GM21737 (cell line): Measurements from ENCODE around the gene SLC26A8.
"Not testable (repeated sequence)": the region's sequence is repeated elsewhere in the genome, so short reads cannot be mapped to it uniquely, and the experiment has no call there.

Experiments
- ATAC-seq: cut with Tn5 transposase; IDR thresholded peaks from one replicate; pipeline ENCODE4 v1.9.1; 2021; ENCODE audit warnings: mild to moderate bottlenecking, moderate library complexity; ENCODE audit not compliant: unreplicated experiment

Gene SLC26A8

DNA sequence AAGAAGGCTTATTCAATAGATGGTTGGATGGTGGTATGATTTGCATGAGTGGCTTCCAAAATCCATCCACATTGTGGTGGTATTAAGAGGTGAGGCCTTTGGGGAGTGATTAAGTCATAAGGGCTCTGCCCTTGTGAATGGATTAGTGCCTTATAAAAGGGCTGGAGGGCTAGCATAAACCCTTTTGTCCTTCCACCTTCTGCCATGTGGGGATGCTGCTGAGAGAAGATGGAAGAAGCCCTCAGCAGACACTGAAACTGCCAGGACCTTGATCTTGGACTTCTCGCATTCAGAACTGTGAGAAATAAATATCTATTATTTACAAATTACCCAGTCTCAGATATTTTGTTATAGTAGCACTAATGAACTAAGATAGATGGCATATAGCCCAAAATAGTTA lies 75.7 kb downstream of the SLC26A8 start:
- no peak for ATAC-seq

DNA sequence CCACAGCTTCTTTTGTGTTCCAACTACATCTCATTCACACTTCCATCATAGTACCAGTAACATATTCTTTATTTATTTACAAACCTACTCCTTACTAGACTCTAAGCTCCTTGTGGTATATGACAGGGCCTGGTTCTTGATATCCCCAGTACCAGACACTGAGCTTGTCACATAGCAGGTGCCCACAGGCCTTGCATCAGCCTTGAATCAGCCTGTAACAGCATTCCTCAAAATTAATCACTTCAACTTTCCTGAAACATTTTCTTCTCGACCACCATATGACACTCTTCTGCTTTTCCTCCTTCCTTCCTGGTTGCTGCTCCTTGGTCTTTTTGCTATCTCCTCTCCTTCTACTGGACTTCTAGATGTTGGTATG lies 78.8 kb downstream of the SLC26A8 start:
- no peak for ATAC-seq

DNA sequence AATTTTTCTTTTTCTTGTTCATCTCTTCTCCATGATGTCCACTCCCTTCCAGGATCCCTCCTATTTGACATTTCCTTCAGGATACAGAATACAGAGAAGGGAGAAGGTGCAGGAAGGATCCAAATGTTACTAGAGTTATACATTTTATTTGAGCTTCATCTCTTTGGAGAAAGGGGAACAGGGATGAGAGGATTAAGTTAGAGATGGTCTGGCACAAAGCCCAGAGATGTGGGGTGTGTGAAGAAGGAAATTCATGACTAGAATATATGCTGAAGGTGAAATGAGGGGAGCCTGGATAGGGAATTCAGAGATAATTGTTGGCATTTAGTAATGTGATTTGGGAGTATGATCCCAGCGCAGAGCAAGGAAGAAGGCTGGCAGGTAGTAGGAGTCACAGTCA lies 81.1 kb downstream of the SLC26A8 start:
- no peak for ATAC-seq

DNA sequence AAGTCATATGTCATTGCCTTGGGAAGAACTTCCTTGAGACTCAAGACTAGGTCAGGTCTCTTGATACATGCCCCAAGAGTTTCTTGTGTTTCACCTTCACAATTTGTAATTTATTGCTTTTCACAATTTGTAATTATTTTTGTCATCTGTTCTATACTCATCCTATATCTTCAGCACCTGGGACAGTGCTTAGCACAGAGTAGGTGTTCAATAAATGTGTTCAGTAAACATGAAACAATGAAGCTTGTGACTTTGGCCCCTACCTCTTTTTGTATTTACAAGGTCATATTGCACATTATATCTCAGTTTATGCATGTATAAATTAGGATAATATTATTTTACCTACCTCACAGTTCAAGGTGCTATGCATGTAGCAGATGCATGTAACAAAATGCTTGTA lies 82.1 kb downstream of the SLC26A8 start:
- ATAC-seq = no peak

DNA sequence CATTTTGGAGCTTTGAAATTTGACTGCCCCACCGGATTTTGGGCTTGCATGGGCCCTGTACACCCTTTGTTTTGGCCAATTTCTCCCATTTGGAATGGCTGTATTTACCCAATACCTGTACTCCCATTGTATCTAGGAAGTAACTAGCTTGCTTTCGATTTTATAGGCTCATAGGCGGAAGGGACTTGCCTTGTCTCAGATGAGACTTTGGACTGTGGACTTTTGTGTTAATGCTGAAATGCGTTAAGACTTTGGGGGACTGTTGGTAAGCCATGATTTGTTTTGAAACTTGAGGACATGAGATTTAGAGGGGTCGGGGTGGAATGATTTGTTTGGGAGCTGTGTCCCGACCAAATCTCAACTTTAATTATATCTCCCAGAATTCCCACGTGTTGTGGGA lies 83.3 kb downstream of the SLC26A8 start:
- ATAC-seq = not testable (repeated sequence)

DNA sequence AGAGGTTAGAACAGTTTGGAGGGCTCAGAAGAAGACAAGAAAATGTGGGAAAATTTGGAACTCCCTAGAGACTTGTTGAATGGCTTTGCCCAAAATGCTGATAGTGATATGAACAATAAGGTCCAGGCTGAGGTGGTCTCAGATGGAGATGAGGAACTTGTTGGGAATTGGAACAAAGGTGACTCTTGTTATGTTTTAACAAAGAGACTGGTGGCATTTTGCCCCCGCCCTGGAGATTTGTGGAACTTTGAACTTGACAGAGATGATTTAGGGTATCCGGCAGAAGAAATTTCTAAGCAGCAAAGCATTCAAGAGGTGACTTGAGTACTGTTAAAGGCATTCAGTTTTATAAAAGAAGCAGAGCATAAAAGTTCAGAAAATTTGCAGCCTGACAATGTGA lies 84.4 kb downstream of the SLC26A8 start:
- not testable (repeated sequence) for ATAC-seq

DNA sequence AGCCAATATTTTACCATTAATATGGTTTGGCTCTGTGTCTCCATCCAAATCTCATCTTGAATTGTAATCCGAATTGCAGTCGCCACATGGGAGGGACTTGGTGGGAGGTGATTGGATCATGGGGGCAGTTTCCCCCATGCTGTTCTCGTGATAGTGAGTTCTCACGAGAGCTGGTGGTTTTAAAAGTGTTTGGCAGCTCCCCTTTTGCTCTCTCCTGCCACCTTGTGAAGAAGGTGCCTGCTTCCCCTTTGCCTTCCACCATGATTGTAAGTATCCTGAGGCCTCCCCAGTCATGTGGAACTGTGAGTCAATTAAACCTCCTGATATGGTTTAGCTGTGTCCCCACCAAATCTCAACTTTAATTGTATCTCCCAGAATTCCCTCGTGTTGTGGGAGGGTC lies 85.2 kb downstream of the SLC26A8 start:
- not testable (repeated sequence) for ATAC-seq

DNA sequence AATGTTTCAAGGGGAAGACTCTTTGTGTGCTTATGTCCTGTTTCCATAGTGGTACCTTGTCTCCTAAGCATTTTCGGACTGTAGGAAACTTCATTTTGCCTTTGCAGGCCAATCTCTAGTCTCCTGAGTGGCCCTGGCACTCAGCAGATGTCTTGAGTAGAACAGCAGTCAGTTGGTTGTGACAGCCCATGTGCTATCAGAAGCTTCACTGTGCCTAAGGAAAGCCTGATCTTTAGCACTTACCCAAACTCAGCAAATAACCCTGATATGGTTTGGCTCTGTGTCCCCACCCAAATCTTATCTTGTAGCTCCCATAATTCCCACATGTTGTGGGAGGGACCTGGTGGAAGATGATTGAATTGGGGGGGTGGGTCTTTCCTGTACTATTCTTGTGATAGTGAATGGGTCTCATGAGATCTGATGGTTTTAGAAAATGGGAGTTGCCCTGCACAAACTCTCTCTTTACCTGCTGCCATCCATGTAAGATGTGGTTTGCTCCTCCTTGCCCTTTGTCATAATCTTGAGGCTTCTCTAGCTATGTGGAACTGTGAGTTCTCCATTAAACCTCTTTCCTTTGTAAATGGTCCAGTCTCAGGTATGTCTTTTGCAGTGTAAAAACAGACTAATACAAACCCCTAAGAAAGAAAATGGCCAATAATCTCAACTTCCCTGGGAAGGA lies 87.6 kb downstream of the SLC26A8 start:
- no peak for ATAC-seq

DNA sequence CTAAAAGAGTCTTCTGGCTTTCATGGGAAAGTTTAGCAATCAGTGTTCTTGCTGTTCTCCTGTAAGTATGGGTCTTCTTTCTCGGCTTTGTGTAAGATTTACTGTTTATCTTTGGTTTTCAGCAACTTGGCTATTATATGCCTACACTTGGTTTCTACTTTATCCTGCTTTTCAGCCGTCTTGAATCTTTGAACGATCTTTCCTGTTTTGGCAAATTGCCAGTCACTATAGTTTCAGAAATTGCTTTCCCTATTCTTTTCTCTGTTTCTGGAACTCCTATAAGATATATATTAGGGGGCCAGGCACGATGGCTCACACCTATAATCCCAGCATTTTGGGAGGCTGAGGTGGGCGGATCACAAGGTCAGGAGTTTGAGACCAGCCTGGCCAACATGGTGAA lies 89.0 kb downstream of the SLC26A8 start:
- ATAC-seq = no peak

DNA sequence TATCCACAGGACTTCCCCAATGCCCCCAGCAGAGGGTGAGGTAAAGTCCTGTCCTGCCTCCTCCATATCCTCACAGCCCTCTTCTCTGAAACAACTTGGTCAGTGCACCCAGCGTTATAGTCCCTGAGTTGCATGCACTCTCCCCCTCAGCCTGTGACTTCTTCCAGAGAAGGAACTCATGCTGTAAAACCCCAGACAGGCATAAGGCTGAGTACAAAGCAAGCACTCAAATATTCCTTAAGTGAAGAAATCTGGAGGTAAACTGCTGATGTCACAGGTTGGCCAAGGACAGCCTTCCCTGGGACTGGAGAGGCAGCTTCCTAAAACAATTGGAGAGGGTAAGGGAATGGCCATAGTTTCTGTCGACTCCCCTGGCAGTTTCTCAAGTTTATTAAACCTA lies 90.6 kb downstream of the SLC26A8 start:
- no peak for ATAC-seq

DNA sequence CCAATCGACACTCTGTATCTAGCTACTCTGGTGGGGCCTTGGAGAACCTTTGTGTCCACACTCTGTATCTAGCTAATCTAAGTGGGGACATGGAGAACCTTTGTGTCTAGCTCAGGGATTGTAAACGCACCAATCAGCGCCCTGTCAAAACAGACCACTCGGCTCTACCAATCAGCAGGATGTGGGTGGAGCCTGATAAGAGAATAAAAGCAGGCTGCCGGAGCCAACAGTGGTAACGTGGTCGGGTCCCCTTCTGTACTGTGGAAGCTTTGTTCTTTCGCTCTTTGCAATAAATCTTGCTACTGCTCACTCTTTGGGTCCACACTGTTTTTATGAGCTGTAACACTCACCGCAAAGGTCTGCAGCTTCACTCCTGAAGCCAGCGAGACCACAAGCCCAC lies 92.6 kb downstream of the SLC26A8 start:
- ATAC-seq = not testable (repeated sequence)

DNA sequence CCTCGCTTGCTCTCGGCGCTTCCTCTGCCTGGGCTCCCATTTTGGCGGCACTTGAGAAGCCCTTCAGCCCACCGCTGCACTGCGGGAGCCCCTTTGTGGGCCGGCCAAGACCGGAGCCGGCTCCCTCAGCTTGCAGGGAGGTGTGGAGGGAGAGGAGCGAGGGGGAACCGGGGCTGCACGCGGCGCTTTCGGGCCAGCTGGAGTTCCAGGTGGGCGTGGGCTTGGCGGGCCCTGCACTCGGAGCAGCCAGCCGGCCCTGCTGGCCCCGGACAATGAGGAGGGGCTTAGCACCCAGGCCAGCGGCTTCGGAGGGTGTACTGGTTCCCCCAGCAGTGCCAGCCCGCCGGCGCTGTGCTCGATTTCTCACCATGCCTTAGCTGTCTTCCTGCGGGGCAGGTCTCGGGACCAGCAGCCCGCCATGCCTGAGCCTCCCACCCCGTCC lies 93.3 kb downstream of the SLC26A8 start:
- no peak for ATAC-seq

DNA sequence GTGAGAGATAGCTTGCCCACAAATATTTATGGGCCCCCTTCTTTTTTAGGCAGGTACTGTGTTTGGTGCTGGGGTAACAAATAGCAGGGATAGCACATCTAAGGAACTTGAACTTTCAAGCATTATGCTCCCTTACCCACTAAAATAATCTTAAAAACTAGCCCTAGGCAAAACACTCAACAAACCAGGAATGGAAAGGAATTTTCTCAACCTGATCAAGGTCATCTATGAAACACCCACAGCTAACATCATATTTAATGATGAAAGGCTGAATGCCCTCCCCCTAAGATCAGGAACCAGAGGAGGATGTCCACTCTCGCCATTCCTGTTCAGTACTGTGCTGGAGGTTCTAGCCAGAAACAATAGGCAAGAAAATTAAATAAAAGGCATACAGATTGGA lies 94.8 kb downstream of the SLC26A8 start:
- ATAC-seq = no peak

DNA sequence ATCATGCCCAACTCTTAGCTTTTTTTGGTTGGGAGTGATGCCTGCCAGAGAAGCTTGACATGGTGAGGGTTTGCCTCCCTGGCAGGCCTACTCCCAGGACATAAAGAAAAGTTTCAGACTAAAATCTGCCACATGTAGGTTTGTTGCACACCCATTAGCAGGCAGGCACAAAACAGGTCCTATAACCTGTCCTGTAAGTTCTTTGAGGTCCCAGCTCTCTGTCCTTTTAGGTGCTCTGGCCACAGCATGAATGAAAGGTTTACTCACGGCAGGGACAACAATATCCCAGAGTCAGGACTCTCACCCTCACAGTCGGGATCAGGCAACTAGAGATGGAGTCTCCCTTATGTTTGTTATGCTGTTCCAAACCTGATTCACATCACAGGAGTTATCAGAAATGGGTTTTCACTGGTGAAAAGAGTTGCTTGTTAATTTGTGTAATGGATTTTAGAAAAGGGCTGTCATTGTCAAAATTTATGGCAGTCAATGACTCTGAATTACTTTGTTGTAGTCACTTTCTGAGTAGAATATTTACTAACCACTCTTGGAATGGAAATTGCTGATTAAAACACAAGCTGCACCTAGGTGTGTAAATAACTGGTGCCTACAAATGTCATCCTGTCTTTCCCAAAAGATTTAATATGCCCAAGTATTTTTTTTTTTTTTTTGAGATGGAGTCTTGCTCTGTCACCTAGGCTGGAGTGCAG lies 97.8 kb downstream of the SLC26A8 start:
- no peak for ATAC-seq

DNA sequence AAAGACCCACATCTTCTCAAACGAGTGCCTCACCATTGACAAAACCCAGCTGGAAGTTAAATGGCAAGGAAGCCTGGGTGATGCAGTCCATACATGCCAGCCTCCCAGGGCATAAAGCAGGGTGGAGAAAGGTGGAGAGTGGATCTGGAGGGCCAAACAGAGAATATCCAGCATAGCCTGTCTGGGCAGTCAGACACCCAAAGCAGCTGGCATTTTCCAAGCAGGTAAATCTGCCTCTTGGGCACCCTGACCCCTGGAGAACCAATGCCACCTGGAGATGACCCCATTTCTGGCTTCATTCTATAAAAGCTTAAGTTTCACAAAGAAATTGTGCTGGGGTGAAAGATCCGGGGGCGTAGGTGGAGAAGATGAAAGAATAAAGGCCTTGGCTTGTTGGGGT lies 98.5 kb downstream of the SLC26A8 start:
- no peak for ATAC-seq

DNA sequence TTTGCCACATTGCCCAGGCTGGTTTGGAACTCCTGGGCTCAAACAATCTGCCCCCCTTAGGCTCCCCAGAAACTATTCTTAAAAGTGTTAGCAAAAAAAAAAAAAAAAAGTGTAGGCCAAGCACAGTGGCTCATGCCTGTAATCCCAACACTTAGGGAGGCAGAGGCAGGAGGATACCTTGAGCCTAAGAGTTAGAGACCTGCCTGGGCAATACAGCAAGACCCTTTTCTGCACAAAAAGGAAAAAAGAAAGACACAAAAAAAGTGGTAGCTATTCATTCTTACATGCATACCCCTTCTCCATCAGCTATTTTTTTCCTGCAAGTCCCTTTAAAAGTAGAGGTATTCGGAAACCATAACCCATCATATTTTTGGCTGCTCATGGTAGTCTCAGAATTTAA lies 100.3 kb downstream of the SLC26A8 start:
- no peak for ATAC-seq

DNA sequence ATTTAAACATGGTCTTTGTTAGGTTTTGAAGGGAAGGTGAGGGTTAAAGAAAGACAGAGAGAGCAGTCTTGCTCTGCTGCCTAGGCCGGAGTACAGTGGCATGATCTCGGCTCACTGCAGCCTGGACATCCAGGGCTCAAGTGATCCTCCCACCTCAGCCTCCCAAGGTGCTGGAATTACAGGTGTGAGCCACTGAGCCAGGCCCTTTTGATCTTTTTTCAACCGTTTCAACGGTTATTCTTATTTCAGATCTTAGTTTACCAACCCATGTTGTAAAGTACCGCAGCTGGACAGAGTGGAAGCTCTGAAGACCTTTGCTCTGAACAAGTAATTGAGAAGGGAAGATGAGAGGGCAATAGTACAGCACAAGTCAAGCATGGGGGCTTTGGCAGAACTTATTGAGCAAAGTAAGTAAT lies 102.3 kb downstream of the SLC26A8 start:
- no peak for ATAC-seq

DNA sequence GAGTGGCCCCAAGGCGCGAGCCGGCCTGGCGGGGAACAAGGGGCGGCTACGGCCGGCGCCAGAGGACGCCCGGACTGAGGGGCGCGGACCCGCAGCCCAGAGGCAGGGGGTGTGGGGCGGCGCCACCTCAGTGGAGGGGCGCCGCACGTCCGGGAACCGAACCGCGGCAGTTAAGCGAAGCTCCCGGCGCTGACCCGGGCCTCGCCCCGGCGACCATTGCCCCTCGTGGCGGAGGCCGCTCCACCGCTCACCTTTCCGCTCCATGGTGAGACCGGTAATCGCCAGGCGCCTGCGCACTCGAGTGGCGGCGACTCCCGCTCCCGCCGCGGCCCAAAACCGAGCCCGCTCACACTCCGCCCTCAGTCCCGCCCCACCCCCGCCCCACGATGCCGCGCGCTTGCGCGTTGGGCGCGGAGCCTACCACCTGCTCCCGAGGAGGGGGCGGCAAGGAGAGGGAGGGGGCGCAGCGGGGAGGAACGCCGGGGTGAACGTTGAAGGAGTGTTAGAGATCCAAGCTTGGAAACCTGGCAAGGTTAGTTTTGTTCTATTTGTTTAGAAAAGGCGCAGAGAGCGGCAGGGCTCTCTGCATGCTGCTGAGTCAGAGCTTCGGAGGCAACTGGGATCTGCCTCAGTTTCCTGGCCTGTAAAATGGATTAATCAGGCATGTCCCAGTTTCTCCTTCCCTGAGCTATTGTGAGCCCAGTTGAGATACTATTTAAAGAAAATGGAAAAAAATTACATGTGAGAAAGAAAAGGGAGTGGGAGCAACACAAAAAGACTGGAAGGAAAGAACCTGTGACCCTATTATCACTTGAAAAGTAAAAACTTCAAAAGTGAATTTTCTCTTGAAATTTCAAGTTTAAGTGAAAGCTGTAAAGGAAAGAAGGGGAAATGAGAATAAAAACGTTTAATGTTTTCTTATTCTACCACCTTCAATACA lies 103.4 kb downstream of the SLC26A8 start, which contains the start of gene SRPK1:
Gene SRPK1, minus strand, starts transcription at position 306 of the 940 bp plus-strand sequence. Its CDS starts 42 bp downstream, at position 264.
- ATAC-seq = peak; percentile 88

DNA sequence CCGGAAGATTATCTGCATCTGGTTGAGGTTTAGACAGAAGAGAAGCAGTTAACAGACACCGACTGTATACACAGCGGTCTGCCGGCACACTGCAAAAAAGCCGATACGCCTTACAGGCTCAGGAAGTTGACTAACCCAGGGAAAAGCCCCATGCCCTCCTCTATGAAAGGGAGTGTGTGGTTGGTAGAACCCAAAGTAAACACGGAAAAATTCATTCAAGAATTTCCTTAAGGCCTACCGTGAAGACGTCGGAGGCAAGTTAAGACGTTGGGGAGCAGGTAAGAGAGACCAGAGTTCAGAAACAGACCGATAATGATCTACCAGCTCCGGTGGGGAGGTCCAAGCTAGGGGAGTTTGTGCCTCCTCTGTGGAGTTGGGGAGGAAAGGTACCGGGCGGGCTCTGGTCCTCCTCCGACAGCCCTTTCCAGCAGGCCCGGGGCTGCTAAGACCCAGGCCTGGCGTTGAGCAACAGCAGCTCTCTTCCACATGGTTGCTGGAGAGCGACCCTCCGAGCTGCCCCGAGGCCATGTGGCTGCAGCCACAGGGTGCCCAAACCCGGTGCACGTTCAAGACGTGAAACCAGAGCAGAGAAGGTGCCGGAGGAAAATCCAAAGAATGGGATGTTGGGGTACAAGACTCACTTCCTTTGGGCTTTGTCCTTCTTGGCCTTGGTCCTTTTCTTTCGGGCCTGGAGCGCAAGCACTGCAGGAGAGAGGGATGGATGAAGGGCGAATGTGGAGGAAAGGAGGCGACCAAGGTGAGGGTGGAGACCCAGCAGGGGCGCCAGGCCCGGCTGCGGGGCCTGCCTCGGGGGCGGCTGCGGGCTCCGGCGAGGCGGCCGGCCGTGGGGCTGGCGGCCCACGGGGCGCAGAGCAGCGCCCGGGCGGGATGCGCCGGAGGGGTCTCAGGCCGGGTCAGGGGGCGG lies 104.4 kb downstream of the SLC26A8 start:
- peak; percentile 39 for ATAC-seq

DNA sequence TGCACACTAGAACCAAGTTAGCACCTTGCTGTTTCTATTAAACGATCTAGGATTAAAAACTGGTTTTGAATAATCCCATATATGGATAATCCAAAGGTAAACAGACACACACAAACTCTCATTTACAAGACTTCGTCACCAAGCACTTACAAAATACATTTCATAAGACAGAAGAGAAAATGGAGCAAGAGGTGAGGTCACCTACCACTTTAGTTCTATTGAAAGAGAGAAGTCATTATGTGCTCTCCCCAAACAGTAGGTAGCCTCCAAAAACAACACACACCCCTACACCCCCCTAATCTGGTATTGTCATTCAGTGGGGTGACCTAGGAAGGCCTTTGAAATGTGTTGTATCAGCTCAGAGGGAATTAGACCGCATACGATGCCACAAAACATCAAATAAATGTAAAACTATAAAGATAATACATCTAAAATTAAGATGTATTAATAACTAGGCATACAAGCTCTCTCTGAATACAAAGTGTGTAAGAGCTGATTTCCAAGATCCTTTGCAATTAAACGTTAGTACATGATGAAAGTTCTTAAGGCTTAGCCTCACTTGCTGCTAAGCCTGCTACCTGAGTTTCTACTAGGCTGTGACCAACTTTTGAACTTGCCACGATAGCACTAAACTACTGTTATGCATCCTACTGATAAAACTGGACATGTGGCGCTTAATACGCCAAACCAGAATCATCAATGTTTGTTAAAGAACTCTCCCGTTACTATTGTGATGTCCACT lies 105.2 kb downstream of the SLC26A8 start:
- ATAC-seq = peak; percentile 5
